CD14-positive monocyte (primary cell): ENCODE data around the gene MTR. TPM values are rescaled to one million over a fixed set of nuclear protein-coding genes. Genes with fewer than 3 reads are reported as not detected.

Source experiments
- DNase-seq, 3 donors: peaks; one replicate each; pipeline ENCODE4 v3.0.0-alpha.2; 2011 to 2022
- H2AFZ ChIP-seq: 2 replicates; pipeline ENCODE4 v1.6.0; 2012; ENCODE audit warnings: mild to moderate bottlenecking, low read depth, low read length, inconsistent platforms; ENCODE audit not compliant: insufficient read depth, poor library complexity, severe bottlenecking
- H3K27ac ChIP-seq, 2 donors: 1 replicate in 1 of 2; 2 replicates in 1 of 2; pipeline ENCODE4 v1.5.1; 2012 to 2013; ENCODE audit warnings: low read length in 2 of 2, control low read depth in 1 of 2, inconsistent platforms in 1 of 2, low read depth in 1 of 2, mild to moderate bottlenecking in 1 of 2
- H3K27me3 ChIP-seq, 2 donors: one replicate each; pipeline versions ENCODE4 v1.6.0 to v1.6.1; 2011 to 2013; ENCODE audit warnings: low read length in 2 of 2; ENCODE audit not compliant: control insufficient read depth in 2 of 2, insufficient read depth in 2 of 2
- H3K36me3 ChIP-seq, 2 donors: replicated peaks in 1 of 2; 1 replicate in 1 of 2; 2 replicates in 1 of 2; pipeline versions ENCODE4 v1.5.1 to v1.6.1; 2012 to 2013; ENCODE audit warnings: low read length in 2 of 2, control low read depth in 1 of 2, inconsistent platforms in 1 of 2, mild to moderate bottlenecking in 1 of 2; ENCODE audit not compliant: insufficient read depth in 2 of 2, control insufficient read depth in 1 of 2
- H3K4me1 ChIP-seq, 2 donors: 1 replicate in 1 of 2; 2 replicates in 1 of 2; pipeline versions ENCODE4 v1.5.1 to v1.6.1; 2012 to 2013; ENCODE audit warnings: low read length in 2 of 2, control low read depth in 1 of 2, inconsistent platforms in 1 of 2, mild to moderate bottlenecking in 1 of 2, moderate library complexity in 1 of 2; ENCODE audit not compliant: insufficient read depth in 2 of 2, control insufficient read depth in 1 of 2
- H3K4me2 ChIP-seq: replicated peaks from 2 replicates; pipeline ENCODE3; 2012; ENCODE audit warnings: low read length, moderate library complexity, mild to moderate bottlenecking; ENCODE audit not compliant: poor library complexity, severe bottlenecking; ENCODE audit errors: extremely low read depth
- H3K4me3 ChIP-seq, 3 experiments: fragments of 200-600 bp in 1 of 3; sonication (generic) in 1 of 3; replicated peaks in 1 of 3; 1 replicate in 2 of 3; 2 replicates in 1 of 3; pipeline ENCODE4 v1.5.1; 2011 to 2013; ENCODE audit warnings: low read length in 3 of 3, mild to moderate bottlenecking in 3 of 3, control low read depth in 2 of 3, low read depth in 2 of 3, inconsistent platforms in 1 of 3, moderate library complexity in 1 of 3
- H3K79me2 ChIP-seq: 2 replicates; pipeline ENCODE4 v1.6.0; 2012; ENCODE audit warnings: mild to moderate bottlenecking, control low read depth, inconsistent platforms, low read length, moderate library complexity; ENCODE audit not compliant: insufficient read depth
- H3K9ac ChIP-seq: 2 replicates; pipeline ENCODE4 v1.6.0; 2017; ENCODE audit warnings: low read length, mild to moderate bottlenecking; ENCODE audit not compliant: insufficient read depth, poor library complexity, severe bottlenecking
- H3K9me3 ChIP-seq, 2 donors: replicated peaks in 1 of 2; 1 replicate in 1 of 2; 2 replicates in 1 of 2; pipeline versions ENCODE4 v1.5.1 to v1.6.1; 2012 to 2013; ENCODE audit warnings: low read length in 2 of 2, control low read depth in 1 of 2; ENCODE audit not compliant: control insufficient read depth in 1 of 2, insufficient read depth in 1 of 2
- H4K20me1 ChIP-seq: 2 replicates; pipeline ENCODE4 v1.6.0; 2012; ENCODE audit warnings: mild to moderate bottlenecking, low read length, control low read depth, moderate library complexity; ENCODE audit not compliant: insufficient read depth
- H3K27ac Mint-ChIP-seq, 7 donors: one replicate each; pipeline ENCODE4 v1.8.0; 2020; ENCODE audit warnings: mild to moderate bottlenecking in 7 of 7, mixed read lengths in 7 of 7, moderate library complexity in 6 of 7, inconsistent platforms in 2 of 7
- H3K27me3 Mint-ChIP-seq, 3 donors: one replicate each; pipeline ENCODE4 v1.8.0; 2021 to 2022; ENCODE audit warnings: low read depth in 3 of 3, mild to moderate bottlenecking in 3 of 3, mixed read lengths in 3 of 3, moderate library complexity in 3 of 3, inconsistent platforms in 1 of 3
- H3K36me3 Mint-ChIP-seq, 2 donors: one replicate each; pipeline ENCODE4 v1.8.0; 2020; ENCODE audit warnings: mixed read lengths in 2 of 2, inconsistent platforms in 1 of 2, mild to moderate bottlenecking in 1 of 2
- H3K4me1 Mint-ChIP-seq: one replicate; pipeline ENCODE4 v1.8.0; 2020; ENCODE audit warnings: mild to moderate bottlenecking, mixed read lengths
- H3K4me3 Mint-ChIP-seq, 2 donors: one replicate each; pipeline ENCODE4 v1.8.0; 2020; ENCODE audit warnings: mild to moderate bottlenecking in 2 of 2, mixed read lengths in 2 of 2, moderate library complexity in 1 of 2
- H3K9me3 Mint-ChIP-seq, 7 donors: one replicate each; pipeline ENCODE4 v1.8.0; 2020 to 2022; ENCODE audit warnings: mixed read lengths in 7 of 7, mild to moderate bottlenecking in 6 of 7, moderate library complexity in 6 of 7, inconsistent platforms in 2 of 7
- WGBS: methylation state at CpG from one replicate; pipeline ENCODE4 v1.1.5; 2013; ENCODE audit warnings: missing lambda C conversion rate; ENCODE audit not compliant: insufficient coverage; 5-methylcytosine and 5-hydroxymethylcytosine counted together
- intact Hi-C, 2 donors: fragments of 100-400 bp; cut with micrococcal nuclease; formaldehyde crosslinking; loops; one replicate each; pipeline versions ENCODE4 v1.15.0 to v1.15.1; 2023
- polyA plus RNA-seq, 3 donors: library from polyadenylated mRNA; depleted of rRNA in 1 of 3; unstranded in 2 of 3; stranded (reverse) in 1 of 3; fragments of 300-500 nt in 2 of 3; fragments of >200 nt in 1 of 3; fragmentation: Illumina TruSeq in 2 of 3; gene quantifications; 1 replicate in 2 of 3; 2 replicates in 1 of 3; pipeline ENCODE4 v1.2.3, GENCODE V29; 2012 to 2021
- TF ChIP-seq, protein P1 (sequence below): fragments of 200-600 bp; IDR thresholded peaks from one replicate; pipeline ENCODE4 v1.8.0; 2022; ENCODE audit warnings: antibody characterized with exemption, mild to moderate bottlenecking

MTR gene
- polyA plus RNA-seq, 3 donors = 3.4 to 5.4 (median 4.7) TPM

- H3K36me3 Mint-ChIP-seq = peaks cover 63 to 78% of the 10 kb centered on the region in 2 donors
- Histone ChIP-seq H3K79me2 (no peaks in the 10 kb centered on the region), H3K9ac (no peak overlapping the region), H3K4me3 (no peak overlapping the region), H4K20me1 (no peaks in the 10 kb centered on the region), H3K9me3 (no peaks in the 10 kb centered on the region), H3K27me3 (no peaks in the 10 kb centered on the region), H3K27ac (no peak overlapping the region), H3K4me1 (peaks cover 6 to 9% of the 10 kb centered on the region in 2 donors), H3K4me2 (no peak overlapping the region), H3K36me3 (peaks cover 65 to 83% of the 10 kb centered on the region in 2 donors), H2AFZ (no peak overlapping the region)
- WGBS = 100% methylated on average over 4 of the region's 4 CpGs
- peaks cover 0 to 1% (median 0%) of the 10 kb centered on the region in 7 donors for H3K9me3 Mint-ChIP-seq
- H3K4me3 Mint-ChIP-seq = no peak overlapping the region
- TF ChIP-seq, protein P1, sequence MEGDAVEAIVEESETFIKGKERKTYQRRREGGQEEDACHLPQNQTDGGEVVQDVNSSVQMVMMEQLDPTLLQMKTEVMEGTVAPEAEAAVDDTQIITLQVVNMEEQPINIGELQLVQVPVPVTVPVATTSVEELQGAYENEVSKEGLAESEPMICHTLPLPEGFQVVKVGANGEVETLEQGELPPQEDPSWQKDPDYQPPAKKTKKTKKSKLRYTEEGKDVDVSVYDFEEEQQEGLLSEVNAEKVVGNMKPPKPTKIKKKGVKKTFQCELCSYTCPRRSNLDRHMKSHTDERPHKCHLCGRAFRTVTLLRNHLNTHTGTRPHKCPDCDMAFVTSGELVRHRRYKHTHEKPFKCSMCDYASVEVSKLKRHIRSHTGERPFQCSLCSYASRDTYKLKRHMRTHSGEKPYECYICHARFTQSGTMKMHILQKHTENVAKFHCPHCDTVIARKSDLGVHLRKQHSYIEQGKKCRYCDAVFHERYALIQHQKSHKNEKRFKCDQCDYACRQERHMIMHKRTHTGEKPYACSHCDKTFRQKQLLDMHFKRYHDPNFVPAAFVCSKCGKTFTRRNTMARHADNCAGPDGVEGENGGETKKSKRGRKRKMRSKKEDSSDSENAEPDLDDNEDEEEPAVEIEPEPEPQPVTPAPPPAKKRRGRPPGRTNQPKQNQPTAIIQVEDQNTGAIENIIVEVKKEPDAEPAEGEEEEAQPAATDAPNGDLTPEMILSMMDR = no peak
- no peak for DNase-seq
- H3K4me1 Mint-ChIP-seq = peaks cover 12% of the 10 kb centered on the region
- H3K27ac Mint-ChIP-seq = no peak overlapping the region
- intact Hi-C loops = no loop called here
- no peaks in the 10 kb centered on the region for H3K27me3 Mint-ChIP-seq
These were observed 42.0 kb downstream of the MTR start for GRCh38 chr1:236837115-236837514.

- 94% methylated on average over 2 of the region's 2 CpGs for WGBS
- Mint-ChIP-seq H3K36me3 (peaks cover 60 to 76% of the 10 kb centered on the region in 2 donors), H3K27me3 (no peaks in the 10 kb centered on the region), H3K4me1 (peaks cover 12% of the 10 kb centered on the region), H3K4me3 (no peak overlapping the region), H3K9me3 (peaks cover 0 to 1% (median 0%) of the 10 kb centered on the region in 7 donors), H3K27ac (no peak overlapping the region)
- Histone ChIP-seq H4K20me1 (no peaks in the 10 kb centered on the region), H3K4me2 (no peak overlapping the region), H3K4me3 (no peak overlapping the region), H2AFZ (no peak overlapping the region), H3K9me3 (no peaks in the 10 kb centered on the region), H3K27ac (no peak overlapping the region), H3K79me2 (no peaks in the 10 kb centered on the region), H3K4me1 (peaks cover 6 to 9% of the 10 kb centered on the region in 2 donors), H3K9ac (no peak overlapping the region), H3K27me3 (no peaks in the 10 kb centered on the region), H3K36me3 (peaks cover 62 to 75% of the 10 kb centered on the region in 2 donors)
- DNase-seq = no peak
- TF ChIP-seq, protein P1 = no peak
- intact Hi-C loops = no loop called here
These were observed 42.8 kb downstream of the MTR start for GRCh38 chr1:236837897-236838296.
